Measurements from ENCODE around the gene CEBPE.

GRCh38 chr14:23117371-23118020 lies 1.6 kb downstream of the CEBPE start:
- TF ChIP-seq CTCF (IDR thresholded peaks at IDR 0.05) (no peak), POLR2A (IDR thresholded peaks at IDR 0.05) (no peak)

All from breast epithelium (tissue), 3 donors.